Stomach smooth muscle (tissue), 2 donors: ENCODE results near the gene TLK1.

Experiments used
- H3K27ac ChIP-seq: one replicate; pipeline ENCODE4 v1.7.0; 2013; ENCODE audit warnings: mild to moderate bottlenecking, low read length, inconsistent platforms
- H3K27me3 ChIP-seq, 2 donors: one replicate each; pipeline ENCODE4 v1.7.0; 2013; ENCODE audit warnings: low read length in 2 of 2; ENCODE audit not compliant: insufficient read depth in 2 of 2, control insufficient read depth in 1 of 2
- H3K36me3 ChIP-seq, 2 donors: one replicate each; pipeline ENCODE4 v1.7.0; 2013; ENCODE audit warnings: low read length in 2 of 2; ENCODE audit not compliant: control insufficient read depth in 2 of 2, insufficient read depth in 2 of 2
- H3K4me1 ChIP-seq: one replicate; pipeline ENCODE4 v1.7.0; 2013; ENCODE audit warnings: low read length; ENCODE audit not compliant: control insufficient read depth, insufficient read depth
- H3K4me3 ChIP-seq, 2 donors: one replicate each; pipeline ENCODE4 v1.7.0; 2013; ENCODE audit warnings: low read length in 2 of 2
- H3K9ac ChIP-seq, 2 donors: one replicate each; pipeline ENCODE4 v1.7.0; 2013; ENCODE audit warnings: low read length in 2 of 2, mild to moderate bottlenecking in 1 of 2
- H3K9me3 ChIP-seq, 2 donors: one replicate each; pipeline ENCODE4 v1.7.0; 2013; ENCODE audit warnings: low read length in 2 of 2; ENCODE audit not compliant: control insufficient read depth in 2 of 2
- donor health status: healthy.
- donor health status: Pancreatic carcinoma.

Gene TLK1

GRCh38 chr2:171160119-171160955 lies at the start of gene TLK1:
TLK1 (minus strand) TSS chr2:171160893; CDS start chr2:171160428, 465 bp downstream.
- Histone ChIP-seq H3K9ac (peak within 1 kb of the TSS; percentile 88 to 92), H3K9me3 (no peaks in the 10 kb centered on the region), H3K4me3 (peak within 1 kb of the TSS; percentile 91 to 96), H3K27me3 (no peaks in the 10 kb centered on the region), H3K4me1 (peaks cover 13% of the 10 kb centered on the region), H3K27ac (peak within 1 kb of the TSS; percentile 92), H3K36me3 (no peaks in the 10 kb centered on the region)

GRCh38 chr2:171210216-171210863 lies 49.6 kb upstream of the TLK1 start:
- Histone ChIP-seq H3K4me3 (no peak overlapping the region), H3K4me1 (peaks cover 6% of the 10 kb centered on the region), H3K9ac (no peak overlapping the region), H3K27ac (no peak overlapping the region), H3K36me3 (no peaks in the 10 kb centered on the region), H3K9me3 (no peaks in the 10 kb centered on the region), H3K27me3 (no peaks in the 10 kb centered on the region)

GRCh38 chr2:171208657-171209056 lies 48.0 kb upstream of the TLK1 start:
- Histone ChIP-seq H3K9ac (no peak overlapping the region), H3K27me3 (no peaks in the 10 kb centered on the region), H3K4me3 (no peak overlapping the region), H3K27ac (no peak overlapping the region), H3K4me1 (peaks cover 6% of the 10 kb centered on the region), H3K36me3 (no peaks in the 10 kb centered on the region), H3K9me3 (no peaks in the 10 kb centered on the region)

GRCh38 chr2:171206422-171207115 lies 45.9 kb upstream of the TLK1 start:
- no peak overlapping the region for H3K4me3 ChIP-seq
- no peaks in the 10 kb centered on the region for H3K27me3 ChIP-seq
- H3K36me3 ChIP-seq = no peaks in the 10 kb centered on the region
- H3K9ac ChIP-seq = no peak overlapping the region
- H3K9me3 ChIP-seq = no peaks in the 10 kb centered on the region
- H3K27ac ChIP-seq = no peak overlapping the region
- peaks cover 6% of the 10 kb centered on the region for H3K4me1 ChIP-seq

- H3K9me3 ChIP-seq = no peaks in the 10 kb centered on the region
- no peak overlapping the region for H3K9ac ChIP-seq
- peaks cover 2% of the 10 kb centered on the region for H3K4me1 ChIP-seq
- H3K27ac ChIP-seq = no peak overlapping the region
- H3K27me3 ChIP-seq = no peaks in the 10 kb centered on the region
- H3K36me3 ChIP-seq = no peaks in the 10 kb centered on the region
- H3K4me3 ChIP-seq = no peak overlapping the region
Measured at GRCh38 chr2:171205551-171205950, 44.9 kb upstream of the TLK1 start.

GRCh38 chr2:171201767-171202166 lies 41.1 kb upstream of the TLK1 start:
- no peaks in the 10 kb centered on the region for H3K9me3 ChIP-seq
- H3K36me3 ChIP-seq = no peaks in the 10 kb centered on the region
- no peak overlapping the region for H3K4me3 ChIP-seq
- no peaks in the 10 kb centered on the region for H3K4me1 ChIP-seq
- no peaks in the 10 kb centered on the region for H3K27me3 ChIP-seq
- no peak overlapping the region for H3K27ac ChIP-seq
- no peak overlapping the region for H3K9ac ChIP-seq

- no peaks in the 10 kb centered on the region for H3K4me1 ChIP-seq
- no peaks in the 10 kb centered on the region for H3K9me3 ChIP-seq
- no peak overlapping the region for H3K9ac ChIP-seq
- H3K36me3 ChIP-seq = no peaks in the 10 kb centered on the region
- H3K4me3 ChIP-seq = no peak overlapping the region
- H3K27me3 ChIP-seq = no peaks in the 10 kb centered on the region
- no peak overlapping the region for H3K27ac ChIP-seq
Measured at GRCh38 chr2:171201271-171201670, 40.6 kb upstream of the TLK1 start.

GRCh38 chr2:171200469-171200868 lies 39.8 kb upstream of the TLK1 start:
- Histone ChIP-seq H3K4me3 (no peak overlapping the region), H3K27ac (no peak overlapping the region), H3K9me3 (no peaks in the 10 kb centered on the region), H3K9ac (no peak overlapping the region), H3K36me3 (no peaks in the 10 kb centered on the region), H3K4me1 (no peaks in the 10 kb centered on the region), H3K27me3 (no peaks in the 10 kb centered on the region)

GRCh38 chr2:171191021-171191420 lies 30.3 kb upstream of the TLK1 start:
- H3K9ac ChIP-seq = no peak overlapping the region
- no peaks in the 10 kb centered on the region for H3K36me3 ChIP-seq
- H3K4me3 ChIP-seq = no peak overlapping the region
- no peaks in the 10 kb centered on the region for H3K9me3 ChIP-seq
- no peaks in the 10 kb centered on the region for H3K4me1 ChIP-seq
- no peaks in the 10 kb centered on the region for H3K27me3 ChIP-seq
- H3K27ac ChIP-seq = no peak overlapping the region

GRCh38 chr2:171187819-171188218 lies 27.1 kb upstream of the TLK1 start:
- H3K9me3 ChIP-seq = no peaks in the 10 kb centered on the region
- no peaks in the 10 kb centered on the region for H3K4me1 ChIP-seq
- no peak overlapping the region for H3K27ac ChIP-seq
- no peak overlapping the region for H3K9ac ChIP-seq
- H3K27me3 ChIP-seq = no peaks in the 10 kb centered on the region
- H3K4me3 ChIP-seq = no peak overlapping the region
- no peaks in the 10 kb centered on the region for H3K36me3 ChIP-seq
